HEK293 (cell line): Measurements from ENCODE around the gene HOXA11.

ENCODE experiments used
- BCL11A ChIP-seq: fragments of 450-650 bp; formaldehyde crosslinking; IDR thresholded peaks from 2 replicates; pipeline ENCODE4 v1.5.1; 2016; ENCODE audit warnings: low read depth, missing biosample characterization, missing genetic modification characterization
- EGR2 ChIP-seq: fragments of 450-650 bp; formaldehyde crosslinking; IDR thresholded peaks from 2 replicates; pipeline ENCODE4 v1.5.1; 2016; ENCODE audit warnings: low read depth, missing biosample characterization, missing genetic modification characterization
- GFI1B ChIP-seq: fragments of 450-650 bp; formaldehyde crosslinking; IDR thresholded peaks from 2 replicates; pipeline ENCODE4 v1.5.1; 2016; ENCODE audit warnings: missing biosample characterization, missing genetic modification characterization
- GLIS2 ChIP-seq: fragments of 450-650 bp; formaldehyde crosslinking; IDR thresholded peaks from 2 replicates; pipeline ENCODE4 v1.5.1; 2016; ENCODE audit warnings: missing biosample characterization, missing genetic modification characterization
- IKZF3 ChIP-seq: fragments of 450-650 bp; IDR thresholded peaks from 2 replicates; pipeline ENCODE4 v1.5.0; 2018; ENCODE audit warnings: missing biosample characterization, mild to moderate bottlenecking, missing genetic modification characterization, moderate library complexity
- KLF17 ChIP-seq: fragments of 450-650 bp; formaldehyde crosslinking; IDR thresholded peaks from 2 replicates; pipeline ENCODE4 v1.5.1; 2016; ENCODE audit warnings: missing biosample characterization, missing genetic modification characterization
- MYNN ChIP-seq: fragments of 450-650 bp; formaldehyde crosslinking; IDR thresholded peaks from 2 replicates; pipeline ENCODE4 v1.5.1; 2016; ENCODE audit warnings: missing biosample characterization, missing genetic modification characterization, borderline replicate concordance
- OSR2 ChIP-seq: fragments of 450-650 bp; formaldehyde crosslinking; IDR thresholded peaks from 2 replicates; pipeline ENCODE4 v1.5.1; 2016; ENCODE audit warnings: missing biosample characterization, missing genetic modification characterization
- REPIN1 ChIP-seq: fragments of 450-650 bp; formaldehyde crosslinking; IDR thresholded peaks from 2 replicates; pipeline ENCODE4 v1.5.1; 2017; ENCODE audit warnings: missing biosample characterization, missing genetic modification characterization, low read depth
- SP7 ChIP-seq: fragments of 450-650 bp; formaldehyde crosslinking; IDR thresholded peaks from 2 replicates; pipeline ENCODE4 v1.5.1; 2016; ENCODE audit warnings: missing biosample characterization, missing genetic modification characterization
- ZBTB20 ChIP-seq: fragments of 450-650 bp; formaldehyde crosslinking; IDR thresholded peaks from 2 replicates; pipeline ENCODE4 v1.5.1; 2016; ENCODE audit warnings: missing biosample characterization, missing genetic modification characterization
- ZBTB8A ChIP-seq: fragments of 450-650 bp; formaldehyde crosslinking; IDR thresholded peaks from 2 replicates; pipeline ENCODE4 v1.5.1; 2016; ENCODE audit warnings: missing biosample characterization, missing genetic modification characterization
- ZFP3 ChIP-seq: fragments of 450-650 bp; formaldehyde crosslinking; IDR thresholded peaks from 2 replicates; pipeline ENCODE4 v1.5.1; 2016; ENCODE audit warnings: low read depth, missing biosample characterization, missing genetic modification characterization
- ZFP37 ChIP-seq: fragments of 450-650 bp; formaldehyde crosslinking; IDR thresholded peaks from 2 replicates; pipeline ENCODE4 v1.5.1; 2016; ENCODE audit warnings: missing biosample characterization, missing genetic modification characterization
- ZFP69B ChIP-seq: fragments of 450-650 bp; formaldehyde crosslinking; IDR thresholded peaks from 2 replicates; pipeline ENCODE4 v1.5.1; 2016; ENCODE audit warnings: missing biosample characterization, missing genetic modification characterization
- ZNF335 ChIP-seq: fragments of 450-650 bp; formaldehyde crosslinking; conservative IDR thresholded peaks from 2 replicates; pipeline ENCODE4 v1.5.1; 2016; ENCODE audit warnings: missing biosample characterization, missing genetic modification characterization
- ZNF366 ChIP-seq: fragments of 450-650 bp; formaldehyde crosslinking; conservative IDR thresholded peaks from 2 replicates; pipeline ENCODE4 v1.5.1; 2016; ENCODE audit warnings: missing biosample characterization, missing genetic modification characterization
- ZNF37A ChIP-seq: fragments of 450-650 bp; IDR thresholded peaks from 2 replicates; pipeline ENCODE4 v1.5.1; 2018; ENCODE audit warnings: missing biosample characterization, missing genetic modification characterization
- ZNF585B ChIP-seq: fragments of 450-650 bp; formaldehyde crosslinking; IDR thresholded peaks from 2 replicates; pipeline ENCODE4 v1.5.1; 2016; ENCODE audit warnings: missing biosample characterization, missing genetic modification characterization
- ZNF596 ChIP-seq: fragments of 450-650 bp; IDR thresholded peaks from 2 replicates; pipeline ENCODE4 v1.5.0; 2018; ENCODE audit warnings: missing biosample characterization, mild to moderate bottlenecking, missing genetic modification characterization, moderate library complexity
- ZNF621 ChIP-seq: fragments of 450-650 bp; formaldehyde crosslinking; IDR thresholded peaks from 2 replicates; pipeline ENCODE4 v1.5.1; 2017; ENCODE audit warnings: missing biosample characterization, missing genetic modification characterization
- ZNF629 ChIP-seq: fragments of 450-650 bp; formaldehyde crosslinking; IDR thresholded peaks from 2 replicates; pipeline ENCODE4 v1.5.1; 2017; ENCODE audit warnings: missing biosample characterization, missing genetic modification characterization
- ZNF660 ChIP-seq: fragments of 450-650 bp; IDR thresholded peaks from 2 replicates; pipeline ENCODE4 v1.5.1; 2018; ENCODE audit warnings: missing biosample characterization, mild to moderate bottlenecking, missing genetic modification characterization
- ZSCAN30 ChIP-seq: fragments of 450-650 bp; IDR thresholded peaks from 2 replicates; pipeline ENCODE4 v1.5.1; 2018; ENCODE audit warnings: missing biosample characterization, mild to moderate bottlenecking, missing genetic modification characterization, moderate library complexity
- TF ChIP-seq, protein P1 (sequence below): fragments of 450-650 bp; formaldehyde crosslinking; optimal IDR thresholded peaks from 2 replicates; pipeline ENCODE3; 2016; ENCODE audit warnings: missing biosample characterization, mild to moderate bottlenecking, missing genetic modification characterization
- TF ChIP-seq, protein P2 (sequence below): fragments of 450-650 bp; formaldehyde crosslinking; IDR thresholded peaks from 2 replicates; pipeline ENCODE4 v1.5.1; 2016; ENCODE audit warnings: missing biosample characterization, missing genetic modification characterization
- TF ChIP-seq, protein P3 (sequence below): fragments of 450-650 bp; formaldehyde crosslinking; IDR thresholded peaks from 2 replicates; pipeline ENCODE4 v1.5.1; 2017; ENCODE audit warnings: missing biosample characterization, missing genetic modification characterization
- TF ChIP-seq, protein P4 (sequence below): fragments of 450-650 bp; formaldehyde crosslinking; IDR thresholded peaks from 2 replicates; pipeline ENCODE4 v1.5.1; 2017; ENCODE audit warnings: missing biosample characterization, missing genetic modification characterization
- TF ChIP-seq, protein P5 (sequence below): fragments of 450-650 bp; formaldehyde crosslinking; IDR thresholded peaks from 2 replicates; pipeline ENCODE4 v1.5.1; 2016; ENCODE audit warnings: missing biosample characterization, missing genetic modification characterization

HOXA11 gene

GRCh38 chr7:27179503-27180430 is 5.3 kb downstream of the HOXA11 start (continued):
- TF ChIP-seq ZNF585B (tag by site-specific recombination) = no peak
- no peak for TF ChIP-seq EGR2 (tag by site-specific recombination)
- TF ChIP-seq SP7 = peak; percentile 37; the same call in 1 of the 2 replicates
- 0 out of 2 replicates have a peak, but pooled peaks have one; percentile 13 for TF ChIP-seq ZNF335 (tag by site-specific recombination)
- TF ChIP-seq IKZF3 (tag by site-specific recombination) = peak; percentile 94
- no peak for TF ChIP-seq ZNF621 (tag by site-specific recombination)
- peak; percentile 57; the same call in 1 of the 2 replicates for TF ChIP-seq ZBTB20 (tag by site-specific recombination)
- peak; percentile 87 for TF ChIP-seq GFI1B (tag by site-specific recombination)
- no peak for TF ChIP-seq ZNF37A (tag by site-specific recombination)
- 0 out of 2 replicates have a peak, but pooled peaks have one; percentile 14 for TF ChIP-seq BCL11A (tag by site-specific recombination)
- 0 out of 2 replicates have a peak, but pooled peaks have one; percentile 25 for TF ChIP-seq ZFP3
- TF ChIP-seq MYNN (tag by site-specific recombination) = peak; percentile 63
- TF ChIP-seq ZFP69B (tag by site-specific recombination) = 0 out of 2 replicates have a peak, but pooled peaks have one; percentile 10
- TF ChIP-seq, protein P1, sequence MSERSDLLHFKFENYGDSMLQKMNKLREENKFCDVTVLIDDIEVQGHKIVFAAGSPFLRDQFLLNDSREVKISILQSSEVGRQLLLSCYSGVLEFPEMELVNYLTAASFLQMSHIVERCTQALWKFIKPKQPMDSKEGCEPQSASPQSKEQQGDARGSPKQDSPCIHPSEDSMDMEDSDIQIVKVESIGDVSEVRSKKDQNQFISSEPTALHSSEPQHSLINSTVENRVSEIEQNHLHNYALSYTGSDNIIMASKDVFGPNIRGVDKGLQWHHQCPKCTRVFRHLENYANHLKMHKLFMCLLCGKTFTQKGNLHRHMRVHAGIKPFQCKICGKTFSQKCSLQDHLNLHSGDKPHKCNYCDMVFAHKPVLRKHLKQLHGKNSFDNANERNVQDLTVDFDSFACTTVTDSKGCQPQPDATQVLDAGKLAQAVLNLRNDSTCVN = peak; percentile 64
- TF ChIP-seq ZNF596 (tag by site-specific recombination) = peak; percentile 95
- peak; percentile 83 for TF ChIP-seq ZNF366 (tag by site-specific recombination)
- TF ChIP-seq REPIN1 (tag by site-specific recombination) = peak; percentile 45; the same call in 1 of the 2 replicates
- TF ChIP-seq ZBTB8A (tag by site-specific recombination) = peak; percentile 96
- TF ChIP-seq, protein P2, sequence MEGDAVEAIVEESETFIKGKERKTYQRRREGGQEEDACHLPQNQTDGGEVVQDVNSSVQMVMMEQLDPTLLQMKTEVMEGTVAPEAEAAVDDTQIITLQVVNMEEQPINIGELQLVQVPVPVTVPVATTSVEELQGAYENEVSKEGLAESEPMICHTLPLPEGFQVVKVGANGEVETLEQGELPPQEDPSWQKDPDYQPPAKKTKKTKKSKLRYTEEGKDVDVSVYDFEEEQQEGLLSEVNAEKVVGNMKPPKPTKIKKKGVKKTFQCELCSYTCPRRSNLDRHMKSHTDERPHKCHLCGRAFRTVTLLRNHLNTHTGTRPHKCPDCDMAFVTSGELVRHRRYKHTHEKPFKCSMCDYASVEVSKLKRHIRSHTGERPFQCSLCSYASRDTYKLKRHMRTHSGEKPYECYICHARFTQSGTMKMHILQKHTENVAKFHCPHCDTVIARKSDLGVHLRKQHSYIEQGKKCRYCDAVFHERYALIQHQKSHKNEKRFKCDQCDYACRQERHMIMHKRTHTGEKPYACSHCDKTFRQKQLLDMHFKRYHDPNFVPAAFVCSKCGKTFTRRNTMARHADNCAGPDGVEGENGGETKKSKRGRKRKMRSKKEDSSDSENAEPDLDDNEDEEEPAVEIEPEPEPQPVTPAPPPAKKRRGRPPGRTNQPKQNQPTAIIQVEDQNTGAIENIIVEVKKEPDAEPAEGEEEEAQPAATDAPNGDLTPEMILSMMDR (tag by site-specific recombination) = peak; percentile 83
- TF ChIP-seq ZNF629 = peak; percentile 48; the same call in 1 of the 2 replicates
- TF ChIP-seq OSR2 = no peak
- TF ChIP-seq, protein P3, sequence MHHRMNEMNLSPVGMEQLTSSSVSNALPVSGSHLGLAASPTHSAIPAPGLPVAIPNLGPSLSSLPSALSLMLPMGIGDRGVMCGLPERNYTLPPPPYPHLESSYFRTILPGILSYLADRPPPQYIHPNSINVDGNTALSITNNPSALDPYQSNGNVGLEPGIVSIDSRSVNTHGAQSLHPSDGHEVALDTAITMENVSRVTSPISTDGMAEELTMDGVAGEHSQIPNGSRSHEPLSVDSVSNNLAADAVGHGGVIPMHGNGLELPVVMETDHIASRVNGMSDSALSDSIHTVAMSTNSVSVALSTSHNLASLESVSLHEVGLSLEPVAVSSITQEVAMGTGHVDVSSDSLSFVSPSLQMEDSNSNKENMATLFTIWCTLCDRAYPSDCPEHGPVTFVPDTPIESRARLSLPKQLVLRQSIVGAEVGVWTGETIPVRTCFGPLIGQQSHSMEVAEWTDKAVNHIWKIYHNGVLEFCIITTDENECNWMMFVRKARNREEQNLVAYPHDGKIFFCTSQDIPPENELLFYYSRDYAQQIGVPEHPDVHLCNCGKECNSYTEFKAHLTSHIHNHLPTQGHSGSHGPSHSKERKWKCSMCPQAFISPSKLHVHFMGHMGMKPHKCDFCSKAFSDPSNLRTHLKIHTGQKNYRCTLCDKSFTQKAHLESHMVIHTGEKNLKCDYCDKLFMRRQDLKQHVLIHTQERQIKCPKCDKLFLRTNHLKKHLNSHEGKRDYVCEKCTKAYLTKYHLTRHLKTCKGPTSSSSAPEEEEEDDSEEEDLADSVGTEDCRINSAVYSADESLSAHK (tag by site-specific recombination) = peak; percentile 54
- TF ChIP-seq ZNF660 (tag by site-specific recombination) = peak; percentile 86
- TF ChIP-seq, protein P4, sequence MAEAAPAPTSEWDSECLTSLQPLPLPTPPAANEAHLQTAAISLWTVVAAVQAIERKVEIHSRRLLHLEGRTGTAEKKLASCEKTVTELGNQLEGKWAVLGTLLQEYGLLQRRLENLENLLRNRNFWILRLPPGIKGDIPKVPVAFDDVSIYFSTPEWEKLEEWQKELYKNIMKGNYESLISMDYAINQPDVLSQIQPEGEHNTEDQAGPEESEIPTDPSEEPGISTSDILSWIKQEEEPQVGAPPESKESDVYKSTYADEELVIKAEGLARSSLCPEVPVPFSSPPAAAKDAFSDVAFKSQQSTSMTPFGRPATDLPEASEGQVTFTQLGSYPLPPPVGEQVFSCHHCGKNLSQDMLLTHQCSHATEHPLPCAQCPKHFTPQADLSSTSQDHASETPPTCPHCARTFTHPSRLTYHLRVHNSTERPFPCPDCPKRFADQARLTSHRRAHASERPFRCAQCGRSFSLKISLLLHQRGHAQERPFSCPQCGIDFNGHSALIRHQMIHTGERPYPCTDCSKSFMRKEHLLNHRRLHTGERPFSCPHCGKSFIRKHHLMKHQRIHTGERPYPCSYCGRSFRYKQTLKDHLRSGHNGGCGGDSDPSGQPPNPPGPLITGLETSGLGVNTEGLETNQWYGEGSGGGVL (tag by site-specific recombination) = no peak
- TF ChIP-seq ZSCAN30 (tag by site-specific recombination) = no peak; the same call in 1 of the 2 replicates
- peak; percentile 50; the same call in 1 of the 2 replicates for TF ChIP-seq GLIS2 (tag by site-specific recombination)
- TF ChIP-seq ZFP37 = peak; percentile 48; the same call in 1 of the 2 replicates
- TF ChIP-seq, protein P5, sequence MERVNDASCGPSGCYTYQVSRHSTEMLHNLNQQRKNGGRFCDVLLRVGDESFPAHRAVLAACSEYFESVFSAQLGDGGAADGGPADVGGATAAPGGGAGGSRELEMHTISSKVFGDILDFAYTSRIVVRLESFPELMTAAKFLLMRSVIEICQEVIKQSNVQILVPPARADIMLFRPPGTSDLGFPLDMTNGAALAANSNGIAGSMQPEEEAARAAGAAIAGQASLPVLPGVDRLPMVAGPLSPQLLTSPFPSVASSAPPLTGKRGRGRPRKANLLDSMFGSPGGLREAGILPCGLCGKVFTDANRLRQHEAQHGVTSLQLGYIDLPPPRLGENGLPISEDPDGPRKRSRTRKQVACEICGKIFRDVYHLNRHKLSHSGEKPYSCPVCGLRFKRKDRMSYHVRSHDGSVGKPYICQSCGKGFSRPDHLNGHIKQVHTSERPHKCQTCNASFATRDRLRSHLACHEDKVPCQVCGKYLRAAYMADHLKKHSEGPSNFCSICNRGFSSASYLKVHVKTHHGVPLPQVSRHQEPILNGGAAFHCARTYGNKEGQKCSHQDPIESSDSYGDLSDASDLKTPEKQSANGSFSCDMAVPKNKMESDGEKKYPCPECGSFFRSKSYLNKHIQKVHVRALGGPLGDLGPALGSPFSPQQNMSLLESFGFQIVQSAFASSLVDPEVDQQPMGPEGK (tag by site-specific recombination) = peak; percentile 45
- TF ChIP-seq KLF17 (tag by site-specific recombination) = no peak
